ENCODE measurements around the gene CTNND2. TPM values are rescaled to one million over a fixed set of nuclear protein-coding genes. Genes with fewer than 3 reads are reported as not detected.

Gene CTNND2
- total and polyA plus RNA-seq, 4 donors, result 0.05 to 0.50 (median 0.27) TPM

DNA sequence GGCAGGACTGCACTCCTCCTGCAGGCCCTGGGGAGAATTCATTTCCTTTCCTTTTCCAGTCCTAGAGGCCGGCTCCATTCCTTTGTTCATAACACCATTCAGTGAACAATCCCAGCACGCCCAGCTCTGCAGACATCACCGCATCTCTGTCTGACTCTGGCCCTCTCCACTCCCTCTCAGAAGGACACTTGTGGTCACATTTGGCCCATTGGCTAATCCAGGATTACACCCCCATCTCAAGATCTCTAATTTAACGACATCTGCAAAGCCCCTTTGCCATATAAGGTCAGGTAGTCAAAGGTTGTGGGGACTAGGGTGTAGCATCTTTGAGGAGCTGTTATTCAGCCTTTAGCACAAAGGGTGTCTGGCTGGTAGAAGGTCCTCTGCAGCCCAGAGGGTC lies 958.2 kb downstream of the CTNND2 start:
- H3K36me3 ChIP-seq (ENCODE audit: control insufficient read depth in 4 of 4, insufficient read depth in 3 of 4, low read depth in 1 of 4, low read length in 3 of 4), result no peaks in the 10 kb centered on the region
- no peaks in the 10 kb centered on the region for H3K4me1 ChIP-seq (ENCODE audit: control insufficient read depth in 4 of 4, insufficient read depth in 4 of 4, low read length in 3 of 4)

GRCh38 chr5:10941900-10942299 lies 962.3 kb downstream of the CTNND2 start:
- Histone ChIP-seq H3K36me3 (ENCODE audit: control insufficient read depth in 4 of 4, insufficient read depth in 3 of 4, low read depth in 1 of 4, low read length in 3 of 4) (no peaks in the 10 kb centered on the region), H3K4me3 (ENCODE audit: low read depth in 1 of 3, low read length in 3 of 3) (no peak overlapping the region), H3K27me3 (ENCODE audit: control insufficient read depth in 4 of 4, insufficient read depth in 4 of 4, low read length in 3 of 4) (no peaks in the 10 kb centered on the region), H3K4me1 (ENCODE audit: control insufficient read depth in 4 of 4, insufficient read depth in 4 of 4, low read length in 3 of 4) (no peaks in the 10 kb centered on the region), H3K9me3 (ENCODE audit: control insufficient read depth in 4 of 4, low read length in 3 of 4) (no peaks in the 10 kb centered on the region), H3K27ac (ENCODE audit: low read depth in 1 of 2, low read length in 2 of 2) (no peak overlapping the region), H3K9ac (ENCODE audit: low read depth in 1 of 2, low read length in 2 of 2) (no peak overlapping the region)
- 96% methylated on average over 4 of the region's 4 CpGs for WGBS
- TF ChIP-seq YY1 (IDR thresholded peaks at IDR 0.05) (no peak), RXRA (IDR thresholded peaks at IDR 0.05) (no peak), TAF1 (conservative IDR thresholded peaks at IDR 0.05) (no peak), GABPA (IDR thresholded peaks at IDR 0.05 in 1 of 2, conservative IDR thresholded peaks at IDR 0.05 in 1 of 2) (no peak), FOXA1 (IDR thresholded peaks at IDR 0.05) (no peak)
- DNase-seq (ENCODE audit: low spot score), result no peak

More for the DNA sequence above, 958.2 kb downstream of the CTNND2 start:
- no peak overlapping the region for H3K27ac ChIP-seq (ENCODE audit: low read depth in 1 of 2, low read length in 2 of 2)
- no peak overlapping the region for H3K9ac ChIP-seq (ENCODE audit: low read depth in 1 of 2, low read length in 2 of 2)
- no peaks in the 10 kb centered on the region for H3K27me3 ChIP-seq (ENCODE audit: control insufficient read depth in 4 of 4, insufficient read depth in 4 of 4, low read length in 3 of 4)
- H3K4me3 ChIP-seq (ENCODE audit: low read depth in 1 of 3, low read length in 3 of 3), result no peak overlapping the region
- DNase-seq (ENCODE audit: low spot score), result no peak
- WGBS, result 75% methylated on average over 4 of the region's 4 CpGs
- no peak for TF ChIP-seq HNF4G (IDR thresholded peaks at IDR 0.05)
- no peak for TF ChIP-seq RAD21 (IDR thresholded peaks at IDR 0.05)
- TF ChIP-seq JUND (IDR thresholded peaks at IDR 0.05), result no peak
- no peak for TF ChIP-seq REST (IDR thresholded peaks at IDR 0.05)
- no peak for TF ChIP-seq EGR1 (IDR thresholded peaks at IDR 0.05; ENCODE audit: low read depth in 2 of 2)
- no peak for TF ChIP-seq TAF1 (conservative IDR thresholded peaks at IDR 0.05)
- no peaks in the 10 kb centered on the region for H3K9me3 ChIP-seq (ENCODE audit: control insufficient read depth in 4 of 4, low read length in 3 of 4)

DNA sequence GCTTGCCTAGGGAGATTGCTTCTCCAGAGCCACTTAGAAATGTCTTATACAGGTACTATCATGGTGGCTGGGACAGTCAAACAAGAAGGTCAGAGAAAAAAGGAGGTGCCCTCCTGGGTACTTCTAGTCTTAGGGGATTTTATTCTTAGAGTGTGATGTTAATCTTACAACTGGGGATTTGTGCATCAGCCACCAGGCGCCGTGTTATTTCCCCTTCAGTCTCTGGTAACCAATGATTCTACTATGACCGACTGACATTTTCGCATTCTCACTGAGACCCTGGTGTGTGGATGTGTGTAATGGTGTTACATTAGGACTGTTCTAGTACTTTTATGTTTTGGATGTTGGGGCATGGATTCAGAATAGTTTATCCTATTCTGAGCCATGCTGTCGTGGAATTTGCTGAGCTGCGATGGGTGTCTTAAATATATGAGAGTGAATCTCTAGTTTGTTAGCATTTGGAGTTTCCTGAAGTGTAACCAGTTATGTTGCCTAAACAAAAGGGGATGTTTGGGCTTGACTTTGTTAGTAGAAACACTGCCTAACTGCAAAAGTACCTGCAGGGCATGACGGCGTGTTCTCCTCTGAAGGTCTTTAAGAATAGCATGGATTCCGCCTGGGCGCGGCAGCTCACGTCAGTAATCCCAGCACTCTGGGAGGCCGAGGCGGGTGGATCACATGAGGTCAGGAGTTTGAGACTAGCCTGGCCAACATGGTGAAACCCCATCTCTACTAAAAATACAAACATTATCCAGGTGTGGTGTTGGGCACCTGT lies 968.0 kb downstream of the CTNND2 start:
- H3K36me3 ChIP-seq (ENCODE audit: control insufficient read depth in 4 of 4, insufficient read depth in 3 of 4, low read depth in 1 of 4, low read length in 3 of 4), result no peaks in the 10 kb centered on the region
- H3K27me3 ChIP-seq (ENCODE audit: control insufficient read depth in 4 of 4, insufficient read depth in 4 of 4, low read length in 3 of 4), result peaks cover 0 to 2% (median 0%) of the 10 kb centered on the region in 4 donors
- no peak for DNase-seq (ENCODE audit: low spot score)
- no peaks in the 10 kb centered on the region for H3K4me1 ChIP-seq (ENCODE audit: control insufficient read depth in 4 of 4, insufficient read depth in 4 of 4, low read length in 3 of 4)
- no peaks in the 10 kb centered on the region for H3K9me3 ChIP-seq (ENCODE audit: control insufficient read depth in 4 of 4, low read length in 3 of 4)
- WGBS, result 95% methylated on average over 14 of the region's 14 CpGs
- no peak overlapping the region for H3K27ac ChIP-seq (ENCODE audit: low read depth in 1 of 2, low read length in 2 of 2)
- no peak overlapping the region for H3K4me3 ChIP-seq (ENCODE audit: low read depth in 1 of 3, low read length in 3 of 3)
- no peak overlapping the region for H3K9ac ChIP-seq (ENCODE audit: low read depth in 1 of 2, low read length in 2 of 2)
- TF ChIP-seq FOXA2 (IDR thresholded peaks at IDR 0.05) (no peak), CTCF (IDR thresholded peaks at IDR 0.05; ENCODE audit: low read depth, low read length, missing input control) (no peak), TAF1 (conservative IDR thresholded peaks at IDR 0.05) (no peak), HNF4A (conservative IDR thresholded peaks at IDR 0.05) (no peak), FOXA1 (IDR thresholded peaks at IDR 0.05) (no peak), EGR1 (IDR thresholded peaks at IDR 0.05; ENCODE audit: low read depth in 2 of 2) (no peak), REST (IDR thresholded peaks at IDR 0.05) (no peak), YY1 (IDR thresholded peaks at IDR 0.05) (no peak), HNF4G (IDR thresholded peaks at IDR 0.05) (no peak), NR2F2 (IDR thresholded peaks at IDR 0.05) (no peak), GABPA (IDR thresholded peaks at IDR 0.05 in 1 of 2, conservative IDR thresholded peaks at IDR 0.05 in 1 of 2) (no peak), RXRA (IDR thresholded peaks at IDR 0.05) (no peak), RAD21 (IDR thresholded peaks at IDR 0.05) (no peak)
- TF ChIP-seq, protein P1, sequence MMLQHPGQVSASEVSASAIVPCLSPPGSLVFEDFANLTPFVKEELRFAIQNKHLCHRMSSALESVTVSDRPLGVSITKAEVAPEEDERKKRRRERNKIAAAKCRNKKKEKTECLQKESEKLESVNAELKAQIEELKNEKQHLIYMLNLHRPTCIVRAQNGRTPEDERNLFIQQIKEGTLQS (IDR thresholded peaks at IDR 0.05), result no peak
